Glutamatergic neuron (in vitro differentiated cells): ENCODE data around the gene IL17RC. TPM values are rescaled to one million over a fixed set of nuclear protein-coding genes. Genes with fewer than 3 reads are reported as not detected.
"Not testable (repeated sequence)": the region's sequence is repeated elsewhere in the genome, so short reads cannot be mapped to it uniquely, and the experiment has no call there.

ENCODE experiments used
- DNase-seq: peaks from one replicate; pipeline ENCODE4 v3.0.0; 2022
- H3K27ac Mint-ChIP-seq: one replicate; pipeline ENCODE4 v1.8.0; 2020; ENCODE audit warnings: mild to moderate bottlenecking, mixed read lengths, inconsistent platforms; ENCODE audit not compliant: unreplicated experiment
- H3K27me3 Mint-ChIP-seq: one replicate; pipeline ENCODE4 v1.8.0; 2020; ENCODE audit warnings: mild to moderate bottlenecking, moderate library complexity, mixed read lengths, inconsistent platforms; ENCODE audit not compliant: unreplicated experiment
- H3K36me3 Mint-ChIP-seq: one replicate; pipeline ENCODE4 v1.8.0; 2020; ENCODE audit warnings: mild to moderate bottlenecking, mixed read lengths, inconsistent platforms; ENCODE audit not compliant: unreplicated experiment
- H3K4me1 Mint-ChIP-seq: one replicate; pipeline ENCODE4 v1.8.0; 2020; ENCODE audit warnings: mild to moderate bottlenecking, low read depth, mixed read lengths, inconsistent platforms; ENCODE audit not compliant: unreplicated experiment
- H3K4me3 Mint-ChIP-seq: one replicate; pipeline ENCODE4 v1.8.0; 2020; ENCODE audit warnings: mild to moderate bottlenecking, mixed read lengths, inconsistent platforms; ENCODE audit not compliant: unreplicated experiment
- H3K9me3 Mint-ChIP-seq: one replicate; pipeline ENCODE4 v1.8.0; 2020; ENCODE audit warnings: mild to moderate bottlenecking, moderate library complexity, mixed read lengths, inconsistent platforms; ENCODE audit not compliant: unreplicated experiment
- CTCF ChIP-seq: fragments of 200-600 bp; sonication (generic); IDR thresholded peaks from one replicate; pipeline ENCODE4 v1.5.0; 2021; ENCODE audit not compliant: partially characterized antibody, unreplicated experiment
- total RNA-seq: library from RNA; stranded (reverse); fragmentation: NEBNext Ultra II Directional; extraction: Animal tissue kit (Norgen Biotek cat#: 25700); gene quantifications from one replicate; pipeline ENCODE4 v1.2.1, GENCODE V29; 2021; ENCODE audit not compliant: unreplicated experiment

Gene IL17RC
- total RNA-seq, 1 donor from 2014 or later: 41.9 TPM

DNA sequence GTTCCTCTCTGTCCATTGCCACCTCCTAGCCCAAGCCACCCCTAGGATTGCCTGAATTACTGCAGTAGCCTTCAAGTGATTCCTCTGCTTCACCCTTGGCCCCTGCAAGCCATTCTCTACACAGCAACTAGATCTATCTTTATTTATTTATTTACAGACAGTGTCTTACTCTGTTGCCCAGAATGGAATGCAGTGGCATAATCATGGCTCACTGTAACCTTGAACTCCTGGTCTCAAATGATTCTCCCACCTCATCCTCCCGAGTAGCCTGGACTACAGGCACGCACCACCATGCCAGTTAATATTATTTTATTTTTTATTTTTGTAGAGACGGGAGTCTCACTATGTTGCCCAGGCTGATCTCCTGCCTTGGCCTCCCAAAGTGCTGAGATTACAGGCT, 28.4 kb upstream of the IL17RC start:
- no peak for TF ChIP-seq CTCF
- Mint-ChIP-seq H3K4me3 (no peak overlapping the region), H3K27me3 (no peaks in the 10 kb centered on the region), H3K36me3 (no peaks in the 10 kb centered on the region), H3K9me3 (peaks cover 3% of the 10 kb centered on the region), H3K27ac (no peak overlapping the region), H3K4me1 (peaks cover 4% of the 10 kb centered on the region)
- DNase-seq: no peak

DNA sequence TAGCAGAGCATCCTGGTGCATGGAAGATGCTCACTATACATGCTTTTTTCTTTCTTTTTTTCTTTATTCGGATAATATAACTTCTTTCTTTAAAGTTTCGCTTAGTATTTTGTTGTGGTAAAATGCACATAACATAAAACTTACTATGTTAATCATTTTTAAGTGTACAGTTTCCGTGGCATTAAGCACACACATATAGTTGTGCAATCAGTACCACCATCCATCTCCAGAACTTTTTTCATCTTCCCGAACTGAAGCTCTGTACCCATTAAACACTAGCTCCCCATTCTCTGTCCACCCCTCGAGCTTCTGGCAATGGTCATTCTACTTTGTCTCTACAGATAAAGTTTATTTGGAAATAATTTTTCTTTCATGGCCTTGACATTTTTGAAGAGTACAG, 27.5 kb upstream of the IL17RC start:
- H3K27me3 Mint-ChIP-seq: no peaks in the 10 kb centered on the region

GRCh38 chr3:9890249-9891071, 26.4 kb upstream of the IL17RC start, which contains the start of gene JAGN1:
JAGN1 (plus strand) TSS chr3:9890610; CDS start chr3:9890723, 113 bp downstream.
- Mint-ChIP-seq H3K4me1 (peaks cover 4% of the 10 kb centered on the region), H3K9me3 (peaks cover 5% of the 10 kb centered on the region), H3K36me3 (no peaks in the 10 kb centered on the region), H3K4me3 (peak within 1 kb of the TSS; percentile 94), H3K27ac (peak within 1 kb of the TSS; percentile 95), H3K27me3 (peaks cover 2% of the 10 kb centered on the region)
- TF ChIP-seq CTCF: no peak
- peak; percentile 91 for DNase-seq

More for the DNA sequence above, 27.5 kb upstream of the IL17RC start:
- H3K4me3 Mint-ChIP-seq: peak overlapping the region; percentile 94
- TF ChIP-seq CTCF: no peak
- H3K4me1 Mint-ChIP-seq: peaks cover 4% of the 10 kb centered on the region
- H3K27ac Mint-ChIP-seq: no peak overlapping the region
- H3K9me3 Mint-ChIP-seq: peaks cover 3% of the 10 kb centered on the region
- no peaks in the 10 kb centered on the region for H3K36me3 Mint-ChIP-seq
- DNase-seq: no peak

GRCh38 chr3:9891072-9891622, 25.8 kb upstream of the IL17RC start:
- no peak for TF ChIP-seq CTCF
- DNase-seq: no peak
- peaks cover 2% of the 10 kb centered on the region for H3K27me3 Mint-ChIP-seq
- peak overlapping the region; percentile 94 for H3K4me3 Mint-ChIP-seq
- peaks cover 5% of the 10 kb centered on the region for H3K9me3 Mint-ChIP-seq
- peak overlapping the region; percentile 80 for H3K27ac Mint-ChIP-seq
- peaks cover 4% of the 10 kb centered on the region for H3K4me1 Mint-ChIP-seq
- H3K36me3 Mint-ChIP-seq: no peaks in the 10 kb centered on the region

GRCh38 chr3:9893739-9894138, 23.2 kb upstream of the IL17RC start:
- no peak for TF ChIP-seq CTCF
- Mint-ChIP-seq H3K4me3 (no peak overlapping the region), H3K9me3 (peaks cover 5% of the 10 kb centered on the region), H3K4me1 (peaks cover 2% of the 10 kb centered on the region), H3K27me3 (peaks cover 5% of the 10 kb centered on the region), H3K36me3 (no peaks in the 10 kb centered on the region), H3K27ac (no peak overlapping the region)
- no peak for DNase-seq

GRCh38 chr3:9895715-9896114, 21.2 kb upstream of the IL17RC start:
- H3K9me3 Mint-ChIP-seq, H3K27ac Mint-ChIP-seq, H3K27me3 Mint-ChIP-seq, H3K4me3 Mint-ChIP-seq, H3K4me1 Mint-ChIP-seq, DNase-seq, H3K36me3 Mint-ChIP-seq: not testable (repeated sequence)

DNA sequence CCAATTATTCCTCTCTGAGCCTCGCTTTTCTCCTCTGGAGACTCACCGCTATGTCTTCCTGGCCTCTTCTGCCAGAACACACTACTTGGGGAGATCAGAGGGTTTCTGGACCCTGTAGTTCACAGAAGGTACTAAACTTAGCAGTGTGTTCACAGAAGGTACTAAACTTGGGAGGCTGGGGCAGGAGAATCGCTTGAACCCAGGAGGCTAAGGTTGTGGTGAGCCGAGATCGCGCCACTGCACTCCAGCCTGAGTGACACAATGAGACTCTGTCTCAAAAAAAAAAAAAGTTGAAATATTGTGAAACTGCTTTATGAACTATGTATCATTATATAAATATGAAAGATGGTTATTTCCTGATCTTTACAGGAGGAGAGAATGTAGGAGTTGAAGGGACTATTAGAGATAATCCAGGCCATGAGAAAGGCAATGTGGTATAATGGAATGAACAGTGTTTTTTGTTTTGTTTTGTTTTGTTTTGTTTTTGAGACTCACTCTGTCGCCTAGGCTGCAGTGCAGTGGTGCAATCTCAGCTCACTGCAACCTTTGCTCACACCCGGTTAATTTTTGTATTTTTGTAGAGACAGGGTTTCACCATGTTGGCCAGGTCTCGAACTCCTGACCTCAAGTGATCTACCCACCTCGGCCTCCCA, 20.0 kb upstream of the IL17RC start:
- H3K27me3 Mint-ChIP-seq, H3K36me3 Mint-ChIP-seq, DNase-seq, H3K4me1 Mint-ChIP-seq, H3K9me3 Mint-ChIP-seq, H3K4me3 Mint-ChIP-seq, H3K27ac Mint-ChIP-seq: not testable (repeated sequence)
